Ishikawa (cell line): Measurements from ENCODE around the gene TANGO6.
A peak's percentile ranks its signal among the peaks of the same experiment; 100 is the strongest.

Experiments
- CEBPB ChIP-seq: IDR thresholded peaks from 2 replicates; pipeline ENCODE4 v1.6.1; 2012
- CREB1 ChIP-seq: IDR thresholded peaks from 2 replicates; pipeline ENCODE4 v1.6.1; 2012; ENCODE audit warnings: low read depth
- EGR1 ChIP-seq: IDR thresholded peaks from 2 replicates; pipeline ENCODE4 v1.6.1; 2012
- EP300 ChIP-seq: IDR thresholded peaks from 2 replicates; pipeline ENCODE4 v1.6.1; 2012; ENCODE audit warnings: borderline replicate concordance
- FOXM1 ChIP-seq: IDR thresholded peaks from 2 replicates; pipeline ENCODE4 v1.6.1; 2012; ENCODE audit warnings: low read depth, borderline replicate concordance
- NFIC ChIP-seq: IDR thresholded peaks from 2 replicates; pipeline ENCODE4 v1.6.1; 2012
- RAD21 ChIP-seq: IDR thresholded peaks from 2 replicates; pipeline ENCODE4 v1.6.1; 2012; ENCODE audit warnings: low read depth
- TAF1 ChIP-seq: IDR thresholded peaks from 2 replicates; pipeline ENCODE4 v1.6.1; 2012; ENCODE audit warnings: low read depth, mild to moderate bottlenecking
- TCF12 ChIP-seq: IDR thresholded peaks from 2 replicates; pipeline ENCODE4 v1.6.1; 2012; ENCODE audit warnings: low read depth
- TEAD4 ChIP-seq: IDR thresholded peaks from 2 replicates; pipeline ENCODE4 v1.6.1; 2012
- YY1 ChIP-seq: IDR thresholded peaks from 2 replicates; pipeline ENCODE4 v1.6.1; 2012; ENCODE audit warnings: low read depth
- ZBTB7A ChIP-seq: IDR thresholded peaks from 2 replicates; pipeline ENCODE4 v1.6.1; 2012; ENCODE audit warnings: low read depth
- TF ChIP-seq, protein P1 (sequence below): IDR thresholded peaks from 2 replicates; pipeline ENCODE4 v1.6.1; 2012
- TF ChIP-seq, protein P2 (sequence below): IDR thresholded peaks from 2 replicates; pipeline ENCODE4 v1.6.1; 2012; ENCODE audit warnings: low read depth, mild to moderate bottlenecking
- TF ChIP-seq, protein P3 (sequence below): IDR thresholded peaks from 2 replicates; pipeline ENCODE4 v1.6.1; 2012

TANGO6 gene

DNA sequence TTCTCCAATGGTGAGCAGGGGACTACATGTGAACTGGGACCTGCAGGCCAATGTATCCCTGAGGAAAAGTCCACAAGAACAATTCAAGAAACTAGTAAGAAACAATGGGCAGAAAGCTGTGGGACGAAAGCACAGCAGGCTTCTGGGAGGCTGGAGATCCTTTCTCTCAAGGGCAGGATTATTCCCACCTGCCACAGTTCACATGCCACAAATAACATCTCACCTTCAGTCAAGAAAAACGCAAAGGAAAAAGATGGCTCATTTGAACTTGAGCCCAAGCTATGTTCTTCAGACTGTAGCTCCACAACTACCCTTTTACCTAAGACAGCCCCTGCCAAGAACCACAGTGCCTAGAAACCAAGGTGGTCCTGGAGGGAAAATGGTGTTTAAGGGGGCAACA lies 275.1 kb downstream of the TANGO6 start:
- TF ChIP-seq FOXM1 (no peak), YY1 (no peak), CREB1 (no peak), ZBTB7A (no peak), NFIC (no peak), CEBPB (no peak), TEAD4 (no peak), RAD21 (no peak), EGR1 (no peak), TCF12 (no peak), EP300 (no peak), TAF1 (no peak)
- TF ChIP-seq, protein P1, sequence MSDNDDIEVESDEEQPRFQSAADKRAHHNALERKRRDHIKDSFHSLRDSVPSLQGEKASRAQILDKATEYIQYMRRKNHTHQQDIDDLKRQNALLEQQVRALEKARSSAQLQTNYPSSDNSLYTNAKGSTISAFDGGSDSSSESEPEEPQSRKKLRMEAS: no peak
- TF ChIP-seq, protein P2, sequence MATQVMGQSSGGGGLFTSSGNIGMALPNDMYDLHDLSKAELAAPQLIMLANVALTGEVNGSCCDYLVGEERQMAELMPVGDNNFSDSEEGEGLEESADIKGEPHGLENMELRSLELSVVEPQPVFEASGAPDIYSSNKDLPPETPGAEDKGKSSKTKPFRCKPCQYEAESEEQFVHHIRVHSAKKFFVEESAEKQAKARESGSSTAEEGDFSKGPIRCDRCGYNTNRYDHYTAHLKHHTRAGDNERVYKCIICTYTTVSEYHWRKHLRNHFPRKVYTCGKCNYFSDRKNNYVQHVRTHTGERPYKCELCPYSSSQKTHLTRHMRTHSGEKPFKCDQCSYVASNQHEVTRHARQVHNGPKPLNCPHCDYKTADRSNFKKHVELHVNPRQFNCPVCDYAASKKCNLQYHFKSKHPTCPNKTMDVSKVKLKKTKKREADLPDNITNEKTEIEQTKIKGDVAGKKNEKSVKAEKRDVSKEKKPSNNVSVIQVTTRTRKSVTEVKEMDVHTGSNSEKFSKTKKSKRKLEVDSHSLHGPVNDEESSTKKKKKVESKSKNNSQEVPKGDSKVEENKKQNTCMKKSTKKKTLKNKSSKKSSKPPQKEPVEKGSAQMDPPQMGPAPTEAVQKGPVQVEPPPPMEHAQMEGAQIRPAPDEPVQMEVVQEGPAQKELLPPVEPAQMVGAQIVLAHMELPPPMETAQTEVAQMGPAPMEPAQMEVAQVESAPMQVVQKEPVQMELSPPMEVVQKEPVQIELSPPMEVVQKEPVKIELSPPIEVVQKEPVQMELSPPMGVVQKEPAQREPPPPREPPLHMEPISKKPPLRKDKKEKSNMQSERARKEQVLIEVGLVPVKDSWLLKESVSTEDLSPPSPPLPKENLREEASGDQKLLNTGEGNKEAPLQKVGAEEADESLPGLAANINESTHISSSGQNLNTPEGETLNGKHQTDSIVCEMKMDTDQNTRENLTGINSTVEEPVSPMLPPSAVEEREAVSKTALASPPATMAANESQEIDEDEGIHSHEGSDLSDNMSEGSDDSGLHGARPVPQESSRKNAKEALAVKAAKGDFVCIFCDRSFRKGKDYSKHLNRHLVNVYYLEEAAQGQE: no peak
- TF ChIP-seq, protein P3, sequence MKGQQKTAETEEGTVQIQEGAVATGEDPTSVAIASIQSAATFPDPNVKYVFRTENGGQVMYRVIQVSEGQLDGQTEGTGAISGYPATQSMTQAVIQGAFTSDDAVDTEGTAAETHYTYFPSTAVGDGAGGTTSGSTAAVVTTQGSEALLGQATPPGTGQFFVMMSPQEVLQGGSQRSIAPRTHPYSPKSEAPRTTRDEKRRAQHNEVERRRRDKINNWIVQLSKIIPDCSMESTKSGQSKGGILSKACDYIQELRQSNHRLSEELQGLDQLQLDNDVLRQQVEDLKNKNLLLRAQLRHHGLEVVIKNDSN: no peak

DNA sequence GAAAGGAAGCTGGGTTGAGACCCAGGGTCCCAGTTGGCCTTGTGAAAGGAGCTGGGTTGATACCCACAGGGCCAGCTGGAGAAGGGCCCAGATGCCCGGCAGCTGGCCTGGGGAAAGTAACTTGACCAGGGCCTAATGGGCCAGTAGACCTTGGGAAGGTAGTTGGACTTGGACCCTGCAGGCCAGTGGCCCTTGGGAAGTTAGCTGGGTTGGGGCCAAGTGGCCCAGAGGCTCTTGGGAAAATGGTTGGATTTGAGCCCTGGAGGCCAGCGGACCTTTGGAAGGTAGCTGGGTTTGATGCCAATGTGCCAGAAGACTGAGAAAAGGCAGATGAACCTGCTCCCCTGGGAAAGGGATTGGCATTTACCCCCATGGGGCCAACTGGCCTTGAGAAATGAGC lies 275.7 kb downstream of the TANGO6 start:
- TF ChIP-seq TCF12 (no peak), FOXM1 (no peak), CREB1 (no peak), TAF1 (no peak), RAD21 (no peak)
- TF ChIP-seq, protein P3: no peak
- TF ChIP-seq, protein P2: no peak

DNA sequence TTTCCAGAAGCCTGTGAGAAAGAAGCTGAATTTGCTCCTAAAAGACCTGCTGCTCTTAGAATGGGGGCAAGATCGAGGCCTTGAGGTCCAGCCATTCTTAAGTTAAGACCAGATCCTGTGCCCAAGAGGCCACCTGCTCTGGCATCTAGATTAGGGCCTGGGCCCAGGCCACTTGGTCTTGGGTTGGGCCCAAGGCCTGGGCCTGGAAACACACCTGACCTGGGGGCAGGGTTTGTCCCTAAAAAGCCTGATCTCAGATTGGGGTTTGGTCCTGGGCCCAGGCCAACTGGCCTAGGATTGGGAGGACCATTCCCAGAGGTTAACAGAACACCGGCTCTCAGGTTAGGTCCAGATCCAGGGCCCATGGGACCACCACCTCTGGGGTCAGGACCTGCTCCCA lies 276.2 kb downstream of the TANGO6 start:
- TF ChIP-seq TEAD4: no peak
- TF ChIP-seq NFIC: no peak
- TF ChIP-seq CEBPB: no peak
- TF ChIP-seq EP300: no peak
- no peak for TF ChIP-seq TCF12
- TF ChIP-seq, protein P3: no peak
- TF ChIP-seq, protein P1: no peak

DNA sequence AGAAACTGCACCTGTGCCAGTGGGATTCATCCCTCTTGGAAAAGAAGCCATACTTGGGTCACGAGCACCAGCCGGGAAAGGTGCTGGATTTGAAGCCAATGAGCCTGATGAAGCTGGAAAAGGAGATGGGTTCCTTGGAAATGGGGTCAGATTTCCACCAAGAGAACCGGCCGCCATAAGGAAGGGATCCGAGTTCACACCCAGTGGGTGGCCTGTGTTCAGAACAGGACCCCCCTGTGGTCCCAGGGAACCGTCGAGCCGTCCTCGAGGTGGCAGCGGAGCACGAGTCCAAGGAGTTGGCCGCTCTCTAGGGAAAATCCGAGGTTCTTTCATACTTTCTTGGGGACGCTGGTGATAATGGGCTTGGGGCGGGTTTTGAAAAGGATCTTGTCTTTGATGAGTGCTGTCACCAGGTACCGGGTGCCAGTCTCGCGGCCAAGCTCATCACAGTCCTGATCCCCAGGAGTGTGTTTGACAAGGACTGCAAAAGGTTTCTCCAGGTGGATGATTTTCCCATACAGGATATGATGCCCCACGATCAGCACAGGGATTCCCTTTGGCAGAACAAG lies 276.8 kb downstream of the TANGO6 start:
- TF ChIP-seq CEBPB (no peak), TAF1 (no peak), TCF12 (no peak), FOXM1 (no peak)

DNA sequence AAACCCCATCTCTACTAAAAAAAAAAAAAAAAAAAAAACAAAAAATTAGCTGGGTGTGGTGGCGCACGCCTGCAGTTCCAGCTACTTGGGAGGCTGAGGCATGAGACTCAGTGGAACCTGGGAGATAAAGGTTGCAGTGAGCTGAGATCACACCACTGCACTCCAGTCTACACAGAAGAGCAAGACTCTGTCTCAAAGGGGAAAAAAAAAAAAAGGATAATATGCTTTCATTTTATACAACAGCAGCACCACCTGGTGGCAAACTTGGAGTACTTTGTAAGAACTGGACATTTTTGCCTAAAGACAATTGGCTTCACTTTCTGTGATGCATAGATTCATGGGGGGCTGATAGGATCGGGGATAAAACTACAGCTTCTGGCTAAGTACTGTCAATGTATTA lies 280.6 kb downstream of the TANGO6 start:
- TF ChIP-seq ZBTB7A (no peak), TCF12 (no peak), EP300 (no peak), RAD21 (peak; percentile 59)
- TF ChIP-seq, protein P2: no peak
